Fibroblast of mammary gland (primary cell): ENCODE results near the gene IRAK2.

Source experiments
- DNase-seq: peaks from one replicate; pipeline ENCODE4 v3.0.0-alpha.2; 2010; ENCODE audit warnings: low read depth
- H3K4me3 ChIP-seq: 2 replicates; pipeline ENCODE4 v1.5.1; 2011; ENCODE audit warnings: low read depth, mild to moderate bottlenecking, low read length, moderate library complexity; ENCODE audit not compliant: control insufficient read depth
- CTCF ChIP-seq: conservative IDR thresholded peaks from 2 replicates; pipeline ENCODE4 v1.5.1; 2011; ENCODE audit warnings: low read depth, low read length, inconsistent platforms; ENCODE audit not compliant: control insufficient read depth, insufficient read depth

IRAK2 gene

GRCh38 chr3:10286596-10287295, 122.0 kb downstream of the IRAK2 start:
- H3K4me3 ChIP-seq: no peak overlapping the region
- peak; percentile 88 for DNase-seq
- TF ChIP-seq CTCF: peak; percentile 80

GRCh38 chr3:10287936-10288574, 123.3 kb downstream of the IRAK2 start:
- TF ChIP-seq CTCF: no peak
- DNase-seq: no peak
- H3K4me3 ChIP-seq: no peak overlapping the region

GRCh38 chr3:10288575-10288960, 123.8 kb downstream of the IRAK2 start:
- no peak for TF ChIP-seq CTCF
- no peak overlapping the region for H3K4me3 ChIP-seq
- DNase-seq: no peak

GRCh38 chr3:10289077-10289476, 124.4 kb downstream of the IRAK2 start:
- H3K4me3 ChIP-seq: no peak overlapping the region
- DNase-seq: no peak
- no peak for TF ChIP-seq CTCF

GRCh38 chr3:10289787-10290355, 125.2 kb downstream of the IRAK2 start:
- no peak overlapping the region for H3K4me3 ChIP-seq
- TF ChIP-seq CTCF: no peak
- no peak for DNase-seq

- no peak for DNase-seq
- no peak overlapping the region for H3K4me3 ChIP-seq
- TF ChIP-seq CTCF: no peak
These were observed 125.9 kb downstream of the IRAK2 start for GRCh38 chr3:10290481-10291176.
